ENCODE results near the gene PTS. TPM values are rescaled to one million over a fixed set of nuclear protein-coding genes. Genes with fewer than 3 reads are reported as not detected.
"Not testable (repeated sequence)": the region's sequence is repeated elsewhere in the genome, so short reads cannot be mapped to it uniquely, and the experiment has no call there.

PTS gene
- total RNA-seq (2014; rRNA removed; shearing (Covaris generic)), result 46.1 and 59.4 TPM in 2 replicates
- polyA plus RNA-seq (2015; cell fraction: cytosol; rRNA removed), result 20.6 and 29.4 TPM in 2 replicates
- polyA plus RNA-seq (2015; cell fraction: nucleus; rRNA removed), result 26.5 and 58.1 TPM in 2 replicates

GRCh38 chr11:112226062-112226830, at the start of gene PTS:
PTS (plus strand) TSS chr11:112226428; CDS start chr11:112226444, 16 bp downstream.
- in situ Hi-C loops (cut with HindIII; ENCODE audit: low pct_unique_long_range_greater_than_20kb, low sequenced_read_pairs), result no loop called here
- DNase-seq (ENCODE audit: low read depth, low spot score), result peak; percentile 82

GRCh38 chr11:112177589-112177988, 48.6 kb upstream of the PTS start:
- no peak for DNase-seq (ENCODE audit: low read depth, low spot score)
- in situ Hi-C loops (cut with HindIII; ENCODE audit: low pct_unique_long_range_greater_than_20kb, low sequenced_read_pairs), result no loop called here

- no peak for DNase-seq (ENCODE audit: low read depth, low spot score)
- in situ Hi-C loops (cut with HindIII; ENCODE audit: low pct_unique_long_range_greater_than_20kb, low sequenced_read_pairs), result no loop called here
Observed at GRCh38 chr11:112178428-112178827, 47.8 kb upstream of the PTS start.

GRCh38 chr11:112178936-112179335, 47.3 kb upstream of the PTS start:
- in situ Hi-C loops (cut with HindIII; ENCODE audit: low pct_unique_long_range_greater_than_20kb, low sequenced_read_pairs), result no loop called here
- no peak for DNase-seq (ENCODE audit: low read depth, low spot score)

- in situ Hi-C loops (cut with HindIII; ENCODE audit: low pct_unique_long_range_greater_than_20kb, low sequenced_read_pairs), result no loop called here
- no peak for DNase-seq (ENCODE audit: low read depth, low spot score)
Observed at GRCh38 chr11:112179601-112180000, 46.6 kb upstream of the PTS start.

GRCh38 chr11:112182867-112183266, 43.4 kb upstream of the PTS start:
- DNase-seq (ENCODE audit: low read depth, low spot score), result no peak
- in situ Hi-C loops (cut with HindIII; ENCODE audit: low pct_unique_long_range_greater_than_20kb, low sequenced_read_pairs), result no loop called here

- in situ Hi-C loops (cut with HindIII; ENCODE audit: low pct_unique_long_range_greater_than_20kb, low sequenced_read_pairs), result no loop called here
- DNase-seq (ENCODE audit: low read depth, low spot score), result no peak
Observed at GRCh38 chr11:112185883-112186282, 40.3 kb upstream of the PTS start.

- in situ Hi-C loops (cut with HindIII; ENCODE audit: low pct_unique_long_range_greater_than_20kb, low sequenced_read_pairs), result no loop called here
- no peak for DNase-seq (ENCODE audit: low read depth, low spot score)
Observed at GRCh38 chr11:112186304-112186703, 39.9 kb upstream of the PTS start.

- in situ Hi-C loops (cut with HindIII; ENCODE audit: low pct_unique_long_range_greater_than_20kb, low sequenced_read_pairs); DNase-seq (ENCODE audit: low read depth, low spot score): not testable (repeated sequence)
Observed at GRCh38 chr11:112195113-112195512, 31.1 kb upstream of the PTS start.

- DNase-seq (ENCODE audit: low read depth, low spot score), result no peak
Observed at GRCh38 chr11:112195951-112196351, 30.3 kb upstream of the PTS start.

GRCh38 chr11:112196519-112197087, 29.6 kb upstream of the PTS start:
- in situ Hi-C loops (cut with HindIII; ENCODE audit: low pct_unique_long_range_greater_than_20kb, low sequenced_read_pairs), result no loop called here

More at GRCh38 chr11:112195951-112196351, 30.3 kb upstream of the PTS start:
- in situ Hi-C loops (cut with HindIII; ENCODE audit: low pct_unique_long_range_greater_than_20kb, low sequenced_read_pairs), result no loop called here

GRCh38 chr11:112199101-112199500, 27.1 kb upstream of the PTS start:
- in situ Hi-C loops (cut with HindIII; ENCODE audit: low pct_unique_long_range_greater_than_20kb, low sequenced_read_pairs); DNase-seq (ENCODE audit: low read depth, low spot score): not testable (repeated sequence)

More at GRCh38 chr11:112196519-112197087, 29.6 kb upstream of the PTS start:
- no peak for DNase-seq (ENCODE audit: low read depth, low spot score)

GRCh38 chr11:112200252-112200651, 26.0 kb upstream of the PTS start:
- DNase-seq (ENCODE audit: low read depth, low spot score), result no peak
- in situ Hi-C loops (cut with HindIII; ENCODE audit: low pct_unique_long_range_greater_than_20kb, low sequenced_read_pairs), result no loop called here

GRCh38 chr11:112206071-112206470, 20.2 kb upstream of the PTS start:
- no peak for DNase-seq (ENCODE audit: low read depth, low spot score)

GRCh38 chr11:112210890-112211289, 15.3 kb upstream of the PTS start:
- in situ Hi-C loops (cut with HindIII; ENCODE audit: low pct_unique_long_range_greater_than_20kb, low sequenced_read_pairs), result no loop called here

More at GRCh38 chr11:112206071-112206470, 20.2 kb upstream of the PTS start:
- in situ Hi-C loops (cut with HindIII; ENCODE audit: low pct_unique_long_range_greater_than_20kb, low sequenced_read_pairs), result no loop called here

GRCh38 chr11:112211536-112211935, 14.7 kb upstream of the PTS start:
- in situ Hi-C loops (cut with HindIII; ENCODE audit: low pct_unique_long_range_greater_than_20kb, low sequenced_read_pairs), result no loop called here
- no peak for DNase-seq (ENCODE audit: low read depth, low spot score)

More at GRCh38 chr11:112210890-112211289, 15.3 kb upstream of the PTS start:
- no peak for DNase-seq (ENCODE audit: low read depth, low spot score)

GRCh38 chr11:112212290-112212689, 13.9 kb upstream of the PTS start:
- DNase-seq (ENCODE audit: low read depth, low spot score), result no peak
- in situ Hi-C loops (cut with HindIII; ENCODE audit: low pct_unique_long_range_greater_than_20kb, low sequenced_read_pairs), result no loop called here

GRCh38 chr11:112212710-112213109, 13.5 kb upstream of the PTS start:
- in situ Hi-C loops (cut with HindIII; ENCODE audit: low pct_unique_long_range_greater_than_20kb, low sequenced_read_pairs), result no loop called here
- DNase-seq (ENCODE audit: low read depth, low spot score), result no peak

- DNase-seq (ENCODE audit: low read depth, low spot score), result no peak
- in situ Hi-C loops (cut with HindIII; ENCODE audit: low pct_unique_long_range_greater_than_20kb, low sequenced_read_pairs), result no loop called here
Observed at GRCh38 chr11:112213753-112214152, 12.5 kb upstream of the PTS start.

Measured in SK-MEL-5 (cell line).